Ovary (tissue), 3 donors: Measurements from ENCODE around the gene CDH11.

Experiments used
- EP300 ChIP-seq: sonication (generic); formaldehyde crosslinking; IDR thresholded peaks from one replicate; pipeline ENCODE4 v1.6.1; 2017; ENCODE audit warnings: antibody characterized with exemption
- POLR2A ChIP-seq: fragments of 450-650 bp; IDR thresholded peaks from one replicate; pipeline ENCODE4 v1.6.1; 2017; ENCODE audit warnings: antibody characterized with exemption, mild to moderate bottlenecking, moderate library complexity
- TF ChIP-seq, protein P1 (sequence below), 3 donors: fragments of 450-650 bp in 2 of 3; fragments of 200-600 bp in 1 of 3; IDR thresholded peaks; one replicate each; pipeline versions ENCODE4 v1.5.1 to v1.8.0; 2016 to 2022; ENCODE audit warnings: antibody characterized with exemption in 3 of 3, mild to moderate bottlenecking in 1 of 3
- donor health status: DM: no; HTN: no; CAD: no.

DNA sequence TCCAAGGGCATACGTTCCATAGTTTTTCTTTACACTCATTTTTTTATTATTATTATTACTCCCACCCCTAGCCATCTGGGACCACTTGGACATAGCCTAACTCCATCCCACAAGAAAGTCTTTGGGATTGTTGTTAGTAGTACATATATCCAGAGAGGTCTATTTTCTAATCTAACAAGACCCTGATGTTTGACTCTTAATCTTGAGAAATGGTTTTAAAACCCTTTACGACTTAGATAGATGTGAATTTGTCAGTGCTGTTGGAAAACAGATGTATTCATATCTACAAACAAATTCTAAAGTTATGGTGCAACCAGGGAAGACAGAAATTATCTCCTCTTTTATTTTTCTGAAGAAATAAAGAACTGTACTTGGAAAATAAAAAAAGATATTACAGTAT, 197.8 kb downstream of the CDH11 start:
- TF ChIP-seq, protein P1, sequence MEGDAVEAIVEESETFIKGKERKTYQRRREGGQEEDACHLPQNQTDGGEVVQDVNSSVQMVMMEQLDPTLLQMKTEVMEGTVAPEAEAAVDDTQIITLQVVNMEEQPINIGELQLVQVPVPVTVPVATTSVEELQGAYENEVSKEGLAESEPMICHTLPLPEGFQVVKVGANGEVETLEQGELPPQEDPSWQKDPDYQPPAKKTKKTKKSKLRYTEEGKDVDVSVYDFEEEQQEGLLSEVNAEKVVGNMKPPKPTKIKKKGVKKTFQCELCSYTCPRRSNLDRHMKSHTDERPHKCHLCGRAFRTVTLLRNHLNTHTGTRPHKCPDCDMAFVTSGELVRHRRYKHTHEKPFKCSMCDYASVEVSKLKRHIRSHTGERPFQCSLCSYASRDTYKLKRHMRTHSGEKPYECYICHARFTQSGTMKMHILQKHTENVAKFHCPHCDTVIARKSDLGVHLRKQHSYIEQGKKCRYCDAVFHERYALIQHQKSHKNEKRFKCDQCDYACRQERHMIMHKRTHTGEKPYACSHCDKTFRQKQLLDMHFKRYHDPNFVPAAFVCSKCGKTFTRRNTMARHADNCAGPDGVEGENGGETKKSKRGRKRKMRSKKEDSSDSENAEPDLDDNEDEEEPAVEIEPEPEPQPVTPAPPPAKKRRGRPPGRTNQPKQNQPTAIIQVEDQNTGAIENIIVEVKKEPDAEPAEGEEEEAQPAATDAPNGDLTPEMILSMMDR (IDR thresholded peaks at IDR 0.05), result no peak
- TF ChIP-seq EP300 (no peak), POLR2A (no peak)
